CD4-positive, alpha-beta T cell (primary cell): Measurements from ENCODE around the gene DAP. TPM values are rescaled to one million over a fixed set of nuclear protein-coding genes. Genes with fewer than 3 reads are reported as not detected.

Experiments
- ATAC-seq: fragments of 200-7000 bp; cut with Tn5 transposase; one replicate; pipeline ENCODE4 v1.10.0; 2022; ENCODE audit warnings: mild to moderate bottlenecking; ENCODE audit not compliant: poor library complexity
- CTCF ChIA-PET: fragments of 350-600 bp; sonication (Branson Sonifier 250); formaldehyde crosslinking; loops from one replicate; lab custom pipeline; 2021; ENCODE audit warnings: antibody characterized with exemption, inconsistent platforms; lab: Charles Lee
- POLR2A ChIA-PET: fragments of 350-600 bp; sonication (Branson Sonifier 250); formaldehyde crosslinking; loops from one replicate; lab custom pipeline; 2021; ENCODE audit warnings: antibody characterized with exemption, inconsistent platforms; lab: Charles Lee
- DNase-seq, 14 experiments: peaks; one replicate each; pipeline ENCODE4 v3.0.0-alpha.2; 2013 to 2020; ENCODE audit warnings: mixed read lengths in 2 of 14
- H3K27ac ChIP-seq, 2 donors: one replicate each; pipeline versions ENCODE4 v1.5.1 to v1.7.0; 2013; ENCODE audit warnings: low read length in 2 of 2, low read depth in 1 of 2, mild to moderate bottlenecking in 1 of 2
- H3K27me3 ChIP-seq, 2 experiments: 1 replicate in 1 of 2; 2 replicates in 1 of 2; pipeline versions ENCODE4 v1.6.1 to v1.7.0; 2013; ENCODE audit warnings: low read length in 2 of 2, control low read depth in 1 of 2, mild to moderate bottlenecking in 1 of 2, moderate library complexity in 1 of 2; ENCODE audit not compliant: insufficient read depth in 2 of 2, control insufficient read depth in 1 of 2
- H3K36me3 ChIP-seq: one replicate; pipeline ENCODE4 v1.6.1; 2013; ENCODE audit warnings: low read length, control low read depth; ENCODE audit not compliant: insufficient read depth
- H3K4me1 ChIP-seq: one replicate; pipeline ENCODE4 v1.6.1; 2013; ENCODE audit warnings: low read length, control low read depth; ENCODE audit not compliant: insufficient read depth
- H3K4me3 ChIP-seq: one replicate; pipeline ENCODE4 v1.5.1; 2013; ENCODE audit warnings: mild to moderate bottlenecking, low read length, moderate library complexity
- H3K9me3 ChIP-seq, 2 experiments: 1 replicate in 1 of 2; 2 replicates in 1 of 2; pipeline versions ENCODE4 v1.6.1 to v1.7.0; 2013; ENCODE audit warnings: low read length in 2 of 2, mild to moderate bottlenecking in 2 of 2, control low read depth in 1 of 2, moderate library complexity in 1 of 2; ENCODE audit not compliant: control insufficient read depth in 1 of 2, insufficient read depth in 1 of 2
- H3K27ac Mint-ChIP-seq: one replicate; pipeline ENCODE4 v1.8.0; 2020; ENCODE audit warnings: mixed read lengths
- H3K27me3 Mint-ChIP-seq: one replicate; pipeline ENCODE4 v1.8.0; 2021; ENCODE audit warnings: mixed read lengths
- H3K36me3 Mint-ChIP-seq: one replicate; pipeline ENCODE4 v1.8.0; 2021; ENCODE audit warnings: low read depth, mixed read lengths
- H3K4me1 Mint-ChIP-seq: one replicate; pipeline ENCODE4 v1.8.0; 2021; ENCODE audit warnings: low read depth, mixed read lengths
- H3K4me3 Mint-ChIP-seq: one replicate; pipeline ENCODE4 v1.8.0; 2020; ENCODE audit warnings: mild to moderate bottlenecking, mixed read lengths
- H3K9me3 Mint-ChIP-seq: one replicate; pipeline ENCODE4 v1.8.0; 2020; ENCODE audit warnings: mixed read lengths
- CTCF ChIP-seq: fragments of 200-600 bp; IDR thresholded peaks from one replicate; pipeline ENCODE4 v1.8.0; 2022; ENCODE audit warnings: antibody characterized with exemption, mild to moderate bottlenecking
- intact Hi-C, 2 experiments: fragments of 100-400 bp; cut with DNase I in 1 of 2; cut with micrococcal nuclease in 1 of 2; formaldehyde crosslinking; loops; one replicate each; pipeline versions ENCODE4 v1.15.1 to v1.9.0; 2023 to 2025; cut with DNase I, micrococcal nuclease
- total RNA-seq, 174 experiments: library from RNA in 2 of 174; stranded (reverse) in 2 of 174; gene quantifications; one replicate each; pipeline ENCODE4 v1.2.3 and lab custom pipeline; 2021 to 2026

DAP gene
- total RNA-seq, 2 experiments from 2014 or later: 33.6 to 35.2 TPM

GRCh38 chr5:10728679-10729078 lies 32.4 kb downstream of the DAP start:
- ChIA-PET POLR2A (no interaction called here), CTCF (no interaction called here)
- Mint-ChIP-seq H3K9me3 (no peaks in the 10 kb centered on the region), H3K4me3 (no peak overlapping the region), H3K27me3 (no peaks in the 10 kb centered on the region), H3K27ac (no peak overlapping the region), H3K4me1 (peaks cover 15% of the 10 kb centered on the region), H3K36me3 (peaks cover 57% of the 10 kb centered on the region)
- Histone ChIP-seq H3K4me3 (no peak overlapping the region), H3K36me3 (no peaks in the 10 kb centered on the region), H3K9me3 (no peaks in the 10 kb centered on the region), H3K4me1 (no peaks in the 10 kb centered on the region), H3K27me3 (no peaks in the 10 kb centered on the region), H3K27ac (no peak overlapping the region)
- no peak for TF ChIP-seq CTCF
- intact Hi-C loops: no loop called here
- no peak for DNase-seq
- ATAC-seq: no peak

GRCh38 chr5:10727861-10728260 lies 33.2 kb downstream of the DAP start:
- no peak overlapping the region for H3K4me3 ChIP-seq
- H3K4me1 ChIP-seq: no peaks in the 10 kb centered on the region
- peaks cover 11% of the 10 kb centered on the region for H3K4me1 Mint-ChIP-seq
- no peaks in the 10 kb centered on the region for H3K9me3 Mint-ChIP-seq
- ChIA-PET CTCF (no interaction called here), POLR2A (interaction anchor here (0.6 kb wide), 1 partner anchor 349 kb away, joined by 3 read pairs; no protein-coding TSS in a partner anchor)
- ATAC-seq (no peak), DNase-seq (no peak)
- H3K4me3 Mint-ChIP-seq: no peak overlapping the region
- no peaks in the 10 kb centered on the region for H3K27me3 ChIP-seq
- intact Hi-C loops: no loop called here
- H3K9me3 ChIP-seq: no peaks in the 10 kb centered on the region
- H3K27ac Mint-ChIP-seq: no peak overlapping the region
- no peak overlapping the region for H3K27ac ChIP-seq
- H3K36me3 ChIP-seq: no peaks in the 10 kb centered on the region
- no peaks in the 10 kb centered on the region for H3K27me3 Mint-ChIP-seq
- H3K36me3 Mint-ChIP-seq: peaks cover 50% of the 10 kb centered on the region
- no peak for TF ChIP-seq CTCF

GRCh38 chr5:10726913-10727517 lies 34.0 kb downstream of the DAP start:
- Mint-ChIP-seq H3K36me3 (peaks cover 49% of the 10 kb centered on the region), H3K27ac (no peak overlapping the region), H3K4me3 (no peak overlapping the region), H3K4me1 (peaks cover 11% of the 10 kb centered on the region), H3K9me3 (no peaks in the 10 kb centered on the region), H3K27me3 (no peaks in the 10 kb centered on the region)
- H3K4me1 ChIP-seq: no peaks in the 10 kb centered on the region
- POLR2A ChIA-PET: no interaction called here
- DNase-seq (peak in 2 of 14 experiments; percentile 22 to 23), ATAC-seq (no peak)
- intact Hi-C loops: no loop called here
- H3K27ac ChIP-seq: no peak overlapping the region
- H3K4me3 ChIP-seq: no peak overlapping the region
- H3K36me3 ChIP-seq: no peaks in the 10 kb centered on the region
- H3K9me3 ChIP-seq: no peaks in the 10 kb centered on the region
- CTCF ChIA-PET: no interaction called here
- H3K27me3 ChIP-seq: no peaks in the 10 kb centered on the region
- no peak for TF ChIP-seq CTCF
